Non-pigmented ciliary epithelial cell (primary cell): Measurements from ENCODE around the gene KRT2.

ENCODE experiments used
- DNase-seq: peaks from one replicate; pipeline ENCODE4 v3.0.0-alpha.2; 2010; ENCODE audit warnings: low read depth

KRT2 gene

DNA sequence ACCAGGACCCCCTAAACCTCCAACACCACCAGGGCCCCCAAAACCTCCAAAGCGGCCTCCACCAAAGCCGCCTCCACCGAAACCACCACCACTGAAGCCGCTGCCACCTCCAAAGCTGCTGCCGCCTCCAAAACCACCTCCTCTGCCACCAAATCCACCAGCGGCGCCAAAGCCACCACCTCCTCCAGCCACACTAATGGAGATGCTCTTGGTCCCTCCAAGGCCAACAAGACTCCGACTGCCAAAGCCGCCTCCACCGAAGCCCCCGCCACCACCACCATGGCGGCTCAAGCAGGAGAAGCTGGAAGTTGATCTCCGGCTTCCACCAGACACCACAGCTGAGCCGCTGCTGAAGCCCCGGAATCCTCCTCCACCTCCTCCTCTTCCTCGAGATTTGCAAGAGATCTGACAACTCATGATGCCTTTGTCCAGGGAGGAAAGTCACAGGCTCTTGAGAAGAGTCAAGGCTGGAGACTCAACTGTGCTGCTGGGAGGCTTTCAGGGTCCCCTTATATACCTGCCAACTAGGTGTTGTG is at the start of gene KRT2:
TSS of gene KRT2 (minus strand) at position 486 of the 536 bp plus-strand sequence. CDS start at position 417, 69 bp downstream.
- DNase-seq: no peak

DNA sequence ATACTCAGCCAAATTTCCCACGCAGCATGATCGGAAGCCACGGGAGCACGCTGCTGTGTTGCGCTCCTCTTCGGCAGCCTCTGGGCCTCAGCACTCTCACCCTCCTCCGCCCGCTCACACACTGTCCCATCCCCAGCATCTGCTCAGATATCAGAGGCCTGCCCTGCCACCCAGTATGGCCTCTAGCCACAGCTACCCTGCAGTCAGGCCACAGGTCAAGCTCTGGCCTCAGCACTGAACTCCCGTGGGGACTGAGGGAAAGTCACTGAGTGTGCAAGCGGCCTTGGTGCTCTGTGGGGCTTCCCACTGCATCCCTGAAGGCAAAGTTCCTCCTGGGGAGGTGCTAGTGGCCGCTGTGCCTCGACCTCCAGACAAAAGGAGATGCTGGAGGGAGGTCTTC is 49.3 kb upstream of the KRT2 start:
- no peak for DNase-seq

DNA sequence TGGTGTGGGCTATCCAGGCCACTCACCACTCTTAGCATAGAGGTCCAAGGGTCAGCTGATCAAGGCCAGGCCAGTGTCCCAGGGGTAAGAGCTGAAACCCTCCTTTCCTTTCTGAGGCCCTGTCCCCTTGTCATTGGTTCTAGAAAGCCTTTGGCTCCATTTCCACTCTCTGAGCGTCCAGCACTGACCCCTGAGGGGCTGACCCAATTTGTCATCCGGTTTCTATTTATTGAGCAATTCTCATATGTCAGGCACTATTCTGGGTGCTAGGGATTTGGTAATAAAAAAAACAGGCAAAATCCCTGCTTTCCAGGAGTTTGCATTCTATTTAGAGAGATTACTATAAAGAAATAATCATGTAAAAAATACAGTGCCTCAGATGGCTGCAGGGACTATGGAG is 47.9 kb upstream of the KRT2 start:
- DNase-seq: no peak

DNA sequence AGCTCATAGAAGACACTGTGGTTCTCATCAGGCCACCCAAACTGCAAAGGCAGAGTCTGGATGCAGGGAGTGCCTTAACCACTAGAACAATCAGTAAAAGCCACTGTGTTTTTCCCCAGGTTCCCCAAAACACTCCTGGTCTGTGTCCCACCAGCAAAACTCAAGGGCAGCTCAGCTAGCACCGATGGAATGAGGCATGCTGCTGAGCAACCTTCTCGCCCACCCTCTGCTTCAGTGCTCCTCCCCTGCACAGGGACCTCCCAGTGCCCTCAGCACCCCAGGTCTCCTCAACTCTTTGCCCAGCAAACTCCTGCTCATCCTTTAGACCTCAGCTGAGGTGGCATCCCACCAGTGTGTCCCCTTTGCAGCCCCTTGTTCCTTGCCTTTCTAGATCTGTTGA is 47.4 kb upstream of the KRT2 start:
- DNase-seq: no peak

DNA sequence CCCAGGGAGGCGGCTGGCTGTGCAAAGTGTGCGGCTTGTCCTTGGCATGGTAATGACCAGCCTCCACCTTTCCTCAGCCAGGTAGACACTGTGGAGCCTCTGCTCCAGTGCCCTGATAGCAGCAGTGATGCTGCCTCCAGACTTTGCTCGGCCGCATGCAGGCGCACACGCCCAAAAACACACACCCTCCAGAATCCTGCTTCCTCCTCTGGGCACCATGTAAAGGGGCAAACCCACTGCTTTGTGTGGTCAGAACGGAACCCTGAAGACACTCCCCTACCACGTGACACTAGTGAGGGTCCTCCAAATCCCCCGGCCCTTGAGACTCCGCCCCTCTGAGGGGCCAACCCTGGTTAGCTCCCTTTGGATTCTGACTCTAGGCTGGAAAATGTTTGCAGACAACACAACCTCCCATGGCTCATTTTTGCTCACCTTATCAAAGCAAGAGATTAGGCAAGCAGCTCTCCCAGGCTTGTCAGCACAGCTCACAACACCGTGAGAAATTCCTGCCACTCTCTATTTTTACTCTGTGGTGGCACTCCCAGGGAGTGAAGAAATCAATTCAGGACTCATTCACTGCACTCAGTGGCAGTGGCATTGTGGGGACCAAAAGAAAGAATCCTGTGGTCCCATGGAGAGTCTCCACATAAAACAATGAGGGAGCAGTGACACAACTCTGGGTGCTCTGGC is 46.8 kb upstream of the KRT2 start:
- no peak for DNase-seq

DNA sequence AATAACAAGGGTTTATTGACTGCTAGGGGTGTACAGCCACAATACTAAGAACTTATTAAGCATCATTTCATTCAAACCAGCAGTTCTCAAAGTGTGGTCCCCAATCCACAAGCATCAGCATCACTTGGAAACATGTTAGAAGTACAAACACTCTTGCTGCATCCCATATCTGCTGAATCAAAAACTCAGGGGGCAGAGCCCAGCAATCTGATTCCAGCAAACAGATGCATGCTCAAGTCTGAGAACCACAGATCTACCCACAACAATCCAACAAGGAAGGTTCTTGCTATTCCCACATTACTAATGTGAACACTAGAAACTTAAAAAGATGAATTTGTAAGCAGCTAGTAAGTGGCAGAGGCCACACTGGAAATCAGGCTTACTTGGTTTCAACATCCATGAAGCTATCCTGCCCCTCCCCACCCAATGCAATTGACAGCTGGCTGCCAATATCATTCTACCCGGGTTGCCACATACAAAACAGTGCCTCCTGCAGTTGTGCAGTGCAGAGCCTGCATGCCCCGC is 45.1 kb upstream of the KRT2 start:
- DNase-seq: no peak

DNA sequence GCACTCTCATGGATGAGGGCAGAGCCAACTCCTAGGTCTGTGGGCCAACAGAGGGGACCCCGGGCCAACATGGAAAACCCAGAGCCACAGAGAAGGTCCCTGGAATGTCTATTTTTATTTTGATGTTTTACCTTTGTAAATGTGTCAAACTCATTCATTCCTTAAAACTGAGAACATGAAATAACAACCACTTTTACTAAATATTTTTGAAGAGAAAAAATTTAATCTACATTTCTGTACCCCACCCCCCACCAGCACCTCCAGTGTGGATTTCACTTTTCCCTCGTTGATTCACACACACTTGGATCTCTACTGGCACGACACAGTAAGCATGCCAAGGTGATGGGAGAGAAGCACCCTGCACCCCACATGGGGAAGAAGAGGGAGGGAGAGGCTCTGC is 44.6 kb upstream of the KRT2 start:
- DNase-seq: no peak

DNA sequence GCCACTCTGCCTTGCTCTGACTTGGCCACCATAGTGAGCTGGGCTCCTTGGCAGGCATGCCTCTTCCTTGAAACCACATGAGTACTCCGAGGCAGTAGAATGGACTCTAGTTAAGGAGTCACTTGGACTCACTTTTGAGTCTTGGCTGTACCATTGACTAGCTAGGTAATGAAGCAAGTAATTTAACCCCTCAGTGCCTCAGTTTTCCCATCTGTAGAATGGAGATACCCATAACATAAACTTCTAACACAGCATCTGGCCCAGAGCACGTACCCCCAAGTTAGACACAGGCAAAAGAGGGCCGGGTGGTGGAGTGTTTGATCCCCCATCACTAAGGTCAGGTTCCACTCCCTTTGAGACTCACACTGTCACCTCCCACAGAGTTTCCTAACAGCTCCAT is 43.0 kb upstream of the KRT2 start:
- DNase-seq: no peak

DNA sequence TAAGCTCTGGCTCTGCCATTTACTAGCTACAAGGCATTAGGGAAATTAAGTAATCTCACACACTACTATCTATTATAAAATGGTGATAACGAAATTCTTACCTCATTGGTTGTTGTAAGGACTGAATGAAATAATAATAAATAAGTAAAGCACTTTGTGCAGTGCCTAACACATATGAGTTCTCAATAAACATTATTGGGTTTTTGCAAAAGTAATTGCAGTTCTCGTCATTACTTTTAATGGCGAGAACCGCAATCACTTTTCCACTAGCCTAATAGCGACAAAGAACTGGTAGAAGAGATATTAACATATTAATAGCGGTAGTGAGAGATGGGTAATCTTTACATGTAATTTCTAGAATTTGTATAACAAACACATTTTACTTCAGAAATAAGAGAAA is 42.1 kb upstream of the KRT2 start:
- no peak for DNase-seq

DNA sequence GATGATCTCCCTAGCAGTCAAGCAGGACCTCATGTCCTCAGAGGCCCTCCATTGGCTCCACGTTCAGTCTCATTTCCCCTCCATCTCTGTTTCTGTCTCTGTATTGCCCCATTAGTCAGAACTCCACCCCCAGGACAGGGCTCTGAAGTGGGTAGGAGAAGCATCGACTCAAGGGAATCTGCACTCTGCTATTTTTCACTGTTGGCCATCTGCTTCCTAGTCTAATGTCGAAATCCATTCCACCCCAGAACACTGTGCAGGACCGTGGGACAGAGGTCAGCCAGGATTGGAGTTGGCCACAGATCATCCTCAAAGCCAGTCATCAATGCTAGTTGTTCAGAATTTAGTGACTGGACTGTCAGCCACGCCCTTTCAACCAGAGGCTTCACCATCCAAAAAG is 41.2 kb upstream of the KRT2 start:
- DNase-seq: no peak

DNA sequence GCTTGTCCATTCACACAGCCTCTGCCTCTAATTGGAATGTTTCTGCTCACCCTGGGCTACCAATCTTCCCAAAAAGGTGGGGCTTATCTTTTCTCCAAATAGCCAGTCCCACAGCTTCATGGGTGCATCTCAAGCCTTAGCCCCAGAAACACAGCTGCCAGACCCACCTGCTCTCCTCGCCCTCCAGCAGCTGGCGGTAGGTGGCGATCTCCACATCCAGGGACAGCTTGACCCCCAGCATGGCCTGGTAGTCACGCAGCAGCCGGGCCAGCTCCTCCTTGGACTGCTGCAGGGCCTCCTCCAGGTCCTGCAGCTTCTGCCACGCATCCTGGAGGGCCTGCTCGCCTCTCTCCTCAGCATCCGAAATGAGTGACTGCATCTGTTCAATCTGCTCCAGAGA is 40.2 kb upstream of the KRT2 start:
- no peak for DNase-seq

DNA sequence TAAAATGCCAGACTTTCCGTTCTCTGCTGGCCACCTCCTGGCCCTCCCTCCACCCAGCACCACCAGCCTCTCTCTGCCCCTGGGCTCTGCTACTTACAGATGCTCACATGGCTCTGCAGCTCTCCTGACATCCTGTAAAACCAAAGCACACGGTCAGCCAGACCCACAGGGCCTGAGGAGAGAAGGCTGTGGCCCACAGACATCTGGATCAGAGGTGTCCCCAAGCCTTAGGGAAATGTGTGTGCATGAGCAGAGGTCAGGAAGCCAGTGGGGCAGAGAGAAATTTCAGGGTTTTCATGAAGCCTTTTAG is 39.8 kb upstream of the KRT2 start:
- DNase-seq: no peak

DNA sequence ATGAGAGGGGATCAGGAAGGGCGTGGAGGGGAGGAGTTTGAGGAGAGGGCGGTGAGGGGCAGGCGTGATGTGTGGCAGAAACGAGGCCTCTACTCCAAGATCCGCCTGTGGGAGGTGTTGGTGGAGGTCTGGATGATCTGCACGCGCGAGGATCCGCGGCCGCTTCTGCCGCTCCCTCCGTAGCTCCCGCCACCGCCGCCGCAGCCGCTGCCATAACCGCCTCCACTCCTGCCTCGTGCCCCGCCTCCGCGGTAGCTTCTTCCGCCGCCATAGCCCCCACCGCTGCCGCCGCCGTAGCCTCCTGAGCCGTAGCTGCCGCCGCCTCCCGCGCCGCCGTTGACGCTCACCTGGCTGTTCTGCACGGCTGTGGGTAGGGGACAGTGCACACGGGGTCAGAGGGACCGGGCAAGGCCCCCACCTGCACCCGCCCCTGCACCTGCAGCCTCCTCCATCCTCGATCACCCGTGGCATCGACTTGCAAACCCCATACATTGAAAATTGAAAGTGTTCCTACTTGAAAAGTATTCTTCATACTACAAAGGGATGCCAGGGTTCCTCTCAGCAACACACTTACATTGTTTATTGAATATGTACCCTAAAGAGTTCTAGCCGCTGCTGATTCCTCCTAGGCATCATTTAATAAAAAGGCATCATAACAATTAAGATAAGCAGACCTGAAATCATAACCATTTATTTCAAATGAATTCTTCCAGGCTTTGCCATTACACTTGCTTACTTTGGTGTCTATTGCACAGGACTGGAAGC is 39.2 kb upstream of the KRT2 start:
- DNase-seq: no peak

DNA sequence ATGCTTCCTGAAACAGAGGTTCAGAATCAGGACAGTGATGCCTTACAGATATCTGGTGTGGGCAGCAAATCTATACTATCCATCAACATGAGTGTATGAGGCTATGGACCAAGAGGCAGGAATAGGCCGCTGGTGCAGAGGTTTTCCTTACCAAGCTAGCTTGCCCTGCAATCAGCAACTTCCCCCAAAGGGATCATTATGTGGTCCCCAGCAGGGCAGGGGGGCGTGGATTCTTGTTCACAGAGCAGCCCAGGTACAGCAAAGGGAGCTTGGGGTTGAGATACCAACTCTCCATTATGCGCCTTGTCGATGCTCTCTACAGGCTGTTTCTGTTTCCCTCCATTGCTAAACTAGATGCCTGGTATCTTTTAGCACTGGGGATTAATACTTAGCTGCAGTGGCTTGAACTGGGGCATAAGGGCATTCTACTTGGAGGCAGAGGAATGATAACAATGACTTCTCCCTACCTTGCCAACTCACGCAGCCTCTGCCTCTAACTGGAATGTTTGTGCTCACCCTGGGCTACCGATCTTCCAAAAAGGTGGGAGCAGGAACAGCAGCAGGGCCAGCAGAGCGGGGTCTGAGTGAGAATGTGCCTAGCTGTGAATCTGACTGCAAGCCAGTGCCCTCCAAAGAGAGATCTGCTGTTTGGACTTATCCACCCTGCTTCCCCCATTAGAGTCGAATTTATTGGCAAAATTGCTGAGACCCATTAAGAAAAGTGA is 38.5 kb upstream of the KRT2 start:
- DNase-seq: no peak

DNA sequence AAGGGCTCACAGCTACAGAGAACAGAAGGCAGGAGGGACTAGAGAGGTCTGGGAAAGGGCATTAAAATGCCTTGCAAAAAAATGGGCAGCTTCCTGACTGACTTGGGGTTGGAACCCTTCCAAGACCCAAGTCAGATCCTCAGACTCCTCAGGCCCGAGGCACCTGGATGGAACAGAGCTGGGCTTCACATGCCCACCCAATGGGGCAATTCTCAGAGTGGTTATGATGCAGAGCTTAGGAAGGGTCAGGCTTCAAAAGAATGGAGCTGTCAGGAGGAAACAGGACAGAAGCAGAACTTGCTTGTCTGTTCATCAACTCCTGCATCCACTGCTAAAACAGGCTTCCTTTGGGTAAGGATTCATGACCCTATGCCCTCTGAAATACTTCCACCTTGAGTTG is 37.9 kb upstream of the KRT2 start:
- DNase-seq: no peak

DNA sequence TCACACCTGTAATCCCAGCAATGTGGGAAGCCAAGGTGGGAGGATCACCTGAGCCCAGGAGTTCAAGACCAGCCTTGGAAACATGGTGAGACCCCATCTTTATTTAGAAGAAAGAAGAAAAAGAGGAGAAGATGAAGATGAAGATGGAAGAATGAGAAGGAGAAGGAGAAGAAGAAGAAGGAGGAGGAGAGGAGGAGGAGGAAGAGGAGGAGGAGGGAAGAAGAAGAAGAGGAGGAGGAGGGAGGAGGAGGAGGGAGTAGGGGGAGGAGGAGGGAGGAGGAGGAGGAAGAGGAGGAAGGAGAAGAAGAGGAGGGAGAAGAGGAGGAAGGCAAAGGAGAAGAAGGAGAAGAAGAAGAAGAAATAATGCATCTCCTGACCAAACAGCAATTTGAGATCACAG is 37.2 kb upstream of the KRT2 start:
- DNase-seq: no peak

DNA sequence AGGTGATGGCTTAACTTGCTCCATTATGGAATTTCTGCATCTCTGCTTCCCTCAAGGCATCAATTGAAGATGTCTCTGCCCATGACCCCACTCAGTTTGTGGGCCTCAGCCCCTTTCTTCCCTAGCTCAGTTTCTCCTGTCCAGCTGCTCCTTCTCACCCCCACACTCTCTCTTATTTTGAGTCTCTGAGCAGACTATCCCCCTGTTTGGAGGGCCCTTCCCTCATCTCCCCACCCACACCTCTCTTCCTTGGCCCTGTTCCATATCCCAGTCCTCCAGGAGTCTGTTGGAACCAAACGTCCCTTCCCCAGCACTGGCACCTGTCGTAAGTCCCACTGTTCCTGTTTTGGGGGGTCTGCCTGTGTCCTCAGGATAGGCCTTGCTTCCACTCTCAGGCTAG is 36.5 kb upstream of the KRT2 start:
- DNase-seq: no peak

DNA sequence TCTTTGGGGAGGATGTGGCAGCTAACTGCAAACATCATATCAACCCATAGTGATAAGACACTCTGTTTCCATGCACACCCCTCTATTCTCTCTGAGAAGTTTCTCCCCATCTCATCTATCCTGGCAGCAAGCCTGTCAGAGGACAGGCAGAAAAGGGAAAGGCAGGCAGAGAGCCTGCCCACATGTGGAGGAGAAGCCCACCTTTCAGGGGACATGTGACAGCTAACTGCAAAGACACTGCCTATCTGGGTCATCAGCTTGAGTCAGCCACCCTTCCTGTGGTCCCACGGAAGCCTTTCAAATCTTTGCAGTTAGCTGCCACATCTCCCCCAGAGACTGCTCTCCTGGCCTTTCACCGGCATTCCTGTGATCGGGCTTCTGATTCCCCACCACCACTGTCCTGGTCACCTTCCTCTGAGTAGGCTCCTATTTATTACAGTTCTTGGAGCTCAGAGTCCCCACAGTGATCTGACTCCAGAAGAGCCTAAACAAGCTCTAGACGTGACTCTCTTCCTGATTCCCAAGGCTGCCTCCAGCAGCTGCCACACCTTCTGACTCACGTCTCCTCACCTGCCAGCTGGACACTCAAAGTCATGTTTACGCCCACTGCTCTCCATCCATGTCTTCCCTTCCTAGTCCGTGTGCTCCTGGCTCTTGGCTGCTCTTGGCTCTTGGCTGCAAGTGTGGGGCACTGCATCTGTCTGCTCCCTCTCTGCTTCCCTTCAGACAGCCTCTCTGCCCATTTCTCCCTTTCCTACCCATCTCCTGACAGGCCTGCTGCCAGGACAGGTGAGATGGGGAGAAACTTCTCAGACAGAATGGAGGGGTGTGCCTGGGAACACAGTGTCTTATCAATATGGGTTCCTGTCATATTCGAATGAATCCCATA is 35.7 kb upstream of the KRT2 start:
- DNase-seq: no peak

DNA sequence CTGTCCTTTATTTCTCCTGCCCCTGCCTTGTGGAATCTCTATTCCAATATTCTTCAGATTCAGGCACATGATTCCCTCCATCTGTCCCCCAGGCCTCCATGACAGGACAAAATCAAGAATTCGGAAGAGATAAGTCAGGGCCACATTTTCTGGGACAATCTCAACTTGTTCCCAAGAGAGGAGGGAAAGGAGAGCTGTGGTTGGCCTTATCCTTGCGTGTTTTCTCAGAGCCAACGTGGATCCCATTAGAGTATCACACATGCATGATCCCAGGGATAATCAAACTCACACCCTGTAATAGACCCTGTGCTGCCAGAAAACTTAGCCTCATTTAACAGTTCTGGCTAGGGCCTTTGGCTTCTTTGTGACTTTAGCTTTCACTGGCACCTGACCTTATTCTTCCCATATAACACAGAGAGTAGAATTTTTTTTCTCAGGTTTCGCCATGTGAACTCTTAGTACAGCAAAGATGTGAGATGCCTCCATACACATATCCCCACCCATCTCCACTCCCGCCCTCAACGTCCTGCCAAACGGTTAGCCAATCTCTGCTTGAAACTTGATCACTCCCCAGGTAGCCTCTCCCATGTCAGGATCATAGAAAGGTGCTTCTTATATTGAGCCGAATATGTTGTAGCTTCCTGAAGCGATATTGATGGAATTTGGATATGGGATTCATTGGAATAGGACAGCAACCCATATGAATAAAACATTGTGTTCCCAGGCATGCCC is 34.9 kb upstream of the KRT2 start:
- no peak for DNase-seq

DNA sequence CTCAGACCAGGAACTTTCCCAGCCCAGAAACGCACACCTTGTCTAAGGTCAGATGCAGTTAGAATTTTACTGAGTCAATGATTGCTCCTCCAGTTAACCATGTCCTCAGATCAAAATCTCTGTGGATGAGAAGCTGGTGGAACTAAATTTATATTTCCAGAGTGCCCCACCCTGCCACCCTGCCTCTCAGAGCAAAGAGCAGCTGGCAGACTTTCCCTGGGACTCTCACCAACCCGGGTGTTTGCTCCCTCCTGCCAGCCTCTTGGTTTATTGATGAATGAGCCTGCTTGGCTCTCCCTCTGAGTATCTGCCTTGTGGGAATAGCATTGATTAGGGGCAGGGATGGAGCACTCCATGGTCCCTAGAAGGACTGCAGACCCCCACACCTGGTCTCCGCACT is 34.1 kb upstream of the KRT2 start:
- DNase-seq: no peak

DNA sequence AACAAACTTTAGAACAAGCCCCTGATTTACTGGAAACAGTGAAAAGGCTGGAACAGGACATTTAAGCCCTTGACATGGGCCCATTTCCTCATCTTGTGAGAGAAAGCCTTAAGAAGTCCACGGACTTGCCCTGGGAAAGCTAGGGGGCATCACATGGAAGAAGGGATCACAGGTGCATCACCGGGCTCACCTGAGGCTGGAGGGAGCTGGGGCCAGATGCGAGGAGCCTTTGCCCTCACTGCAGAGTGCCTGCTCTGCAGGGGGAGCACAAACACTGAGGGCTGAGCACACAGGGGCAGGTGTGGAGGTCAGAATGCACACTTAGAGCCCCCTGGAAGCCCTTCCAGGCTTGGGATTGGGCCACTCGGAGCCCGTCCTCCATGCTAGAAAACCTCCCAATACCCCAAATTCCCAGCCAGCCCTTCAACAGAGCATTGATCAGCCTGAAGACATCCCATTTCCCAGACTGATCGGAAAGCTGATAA is 33.4 kb upstream of the KRT2 start:
- no peak for DNase-seq
